Measurements from ENCODE around the gene HAPLN3. TPM values are rescaled to one million over a fixed set of nuclear protein-coding genes. Genes with fewer than 3 reads are reported as not detected.

The HAPLN3 gene
- total and polyA plus RNA-seq, 4 donors = 0.21 to 0.51 (median 0.34) TPM

DNA sequence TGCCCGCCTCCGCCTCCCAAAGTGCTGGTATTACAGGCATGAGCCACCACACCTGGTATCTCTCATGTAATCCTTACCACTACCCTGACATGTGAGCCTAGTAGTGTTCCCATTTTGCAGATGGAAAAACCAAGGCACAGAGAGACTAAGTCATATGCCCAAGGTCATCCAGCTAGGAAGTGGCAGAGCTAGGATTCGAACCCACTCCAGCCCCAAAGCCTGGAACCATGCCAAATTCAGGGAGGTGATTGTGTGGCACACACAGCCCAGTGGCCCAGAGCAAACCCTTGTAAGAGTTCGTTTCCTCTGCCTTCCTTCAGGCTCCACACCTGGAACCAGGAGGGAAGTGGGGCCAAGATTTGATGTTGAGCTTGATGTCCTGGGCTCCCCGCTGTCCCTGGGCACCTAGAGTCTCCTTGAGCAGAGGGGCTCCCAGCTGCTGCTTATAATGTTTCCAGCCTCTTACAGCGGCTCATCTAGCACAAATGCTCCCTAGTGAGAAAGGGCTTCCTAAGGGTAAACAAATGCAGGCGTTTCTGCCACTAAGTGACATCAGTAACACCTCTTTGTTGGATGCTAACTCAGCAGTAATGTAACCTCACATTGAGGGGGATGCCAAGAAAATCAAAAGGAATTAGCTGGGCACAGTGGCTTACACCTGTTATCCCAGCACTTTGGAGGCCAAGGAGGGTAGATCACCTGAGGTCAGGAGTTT lies 3.6 kb downstream of the HAPLN3 start:
- peaks cover 0 to 12% (median 2%) of the 10 kb centered on the region in 4 donors for H3K27me3 ChIP-seq (ENCODE audit: control insufficient read depth in 4 of 4, insufficient read depth in 4 of 4, low read length in 3 of 4)
- no peak overlapping the region for H3K9ac ChIP-seq (ENCODE audit: low read depth in 1 of 2, low read length in 2 of 2)
- H3K4me3 ChIP-seq (ENCODE audit: low read depth in 1 of 3, low read length in 3 of 3) = no peak overlapping the region
- 75% methylated on average over 7 of the region's 7 CpGs for WGBS
- H3K27ac ChIP-seq (ENCODE audit: low read depth in 1 of 2, low read length in 2 of 2) = no peak overlapping the region
- no peaks in the 10 kb centered on the region for H3K9me3 ChIP-seq (ENCODE audit: control insufficient read depth in 4 of 4, low read length in 3 of 4)
- DNase-seq (ENCODE audit: low spot score) = no peak
- peaks cover 0 to 16% (median 8%) of the 10 kb centered on the region in 4 donors for H3K4me1 ChIP-seq (ENCODE audit: control insufficient read depth in 4 of 4, insufficient read depth in 4 of 4, low read length in 3 of 4)
- no peaks in the 10 kb centered on the region for H3K36me3 ChIP-seq (ENCODE audit: control insufficient read depth in 4 of 4, insufficient read depth in 3 of 4, low read depth in 1 of 4, low read length in 3 of 4)
- TF ChIP-seq, protein P1, sequence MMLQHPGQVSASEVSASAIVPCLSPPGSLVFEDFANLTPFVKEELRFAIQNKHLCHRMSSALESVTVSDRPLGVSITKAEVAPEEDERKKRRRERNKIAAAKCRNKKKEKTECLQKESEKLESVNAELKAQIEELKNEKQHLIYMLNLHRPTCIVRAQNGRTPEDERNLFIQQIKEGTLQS (IDR thresholded peaks at IDR 0.05) = no peak

DNA sequence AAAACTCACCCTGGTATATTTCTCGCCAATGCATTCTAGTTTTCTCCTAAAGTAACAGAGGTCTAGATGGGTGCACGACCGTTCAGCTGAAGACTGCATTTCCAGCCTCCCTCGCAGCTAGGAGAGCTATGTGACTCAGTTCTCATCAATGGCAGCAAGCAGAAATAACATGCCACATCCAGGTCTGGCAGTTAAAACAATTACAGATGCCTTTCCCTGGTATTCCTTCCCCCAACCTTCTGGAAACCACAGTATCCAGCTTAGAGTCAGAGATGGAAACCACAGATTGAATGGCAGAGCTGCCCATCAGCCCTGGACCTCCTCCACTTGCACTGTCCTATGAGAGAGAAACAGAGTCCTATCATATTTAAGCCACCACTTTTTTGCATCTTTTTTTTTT lies 4.8 kb downstream of the HAPLN3 start:
- H3K27me3 ChIP-seq (ENCODE audit: control insufficient read depth in 4 of 4, insufficient read depth in 4 of 4, low read length in 3 of 4) = peaks cover 0 to 5% (median 1%) of the 10 kb centered on the region in 4 donors
- no peak overlapping the region for H3K9ac ChIP-seq (ENCODE audit: low read depth in 1 of 2, low read length in 2 of 2)
- H3K4me1 ChIP-seq (ENCODE audit: control insufficient read depth in 4 of 4, insufficient read depth in 4 of 4, low read length in 3 of 4) = peaks cover 0 to 14% (median 8%) of the 10 kb centered on the region in 4 donors
- no peak overlapping the region for H3K4me3 ChIP-seq (ENCODE audit: low read depth in 1 of 3, low read length in 3 of 3)
- 86% methylated on average over 4 of the region's 4 CpGs for WGBS
- no peak for DNase-seq (ENCODE audit: low spot score)
- no peaks in the 10 kb centered on the region for H3K9me3 ChIP-seq (ENCODE audit: control insufficient read depth in 4 of 4, low read length in 3 of 4)
- no peaks in the 10 kb centered on the region for H3K36me3 ChIP-seq (ENCODE audit: control insufficient read depth in 4 of 4, insufficient read depth in 3 of 4, low read depth in 1 of 4, low read length in 3 of 4)
- no peak overlapping the region for H3K27ac ChIP-seq (ENCODE audit: low read depth in 1 of 2, low read length in 2 of 2)
- TF ChIP-seq, protein P2, sequence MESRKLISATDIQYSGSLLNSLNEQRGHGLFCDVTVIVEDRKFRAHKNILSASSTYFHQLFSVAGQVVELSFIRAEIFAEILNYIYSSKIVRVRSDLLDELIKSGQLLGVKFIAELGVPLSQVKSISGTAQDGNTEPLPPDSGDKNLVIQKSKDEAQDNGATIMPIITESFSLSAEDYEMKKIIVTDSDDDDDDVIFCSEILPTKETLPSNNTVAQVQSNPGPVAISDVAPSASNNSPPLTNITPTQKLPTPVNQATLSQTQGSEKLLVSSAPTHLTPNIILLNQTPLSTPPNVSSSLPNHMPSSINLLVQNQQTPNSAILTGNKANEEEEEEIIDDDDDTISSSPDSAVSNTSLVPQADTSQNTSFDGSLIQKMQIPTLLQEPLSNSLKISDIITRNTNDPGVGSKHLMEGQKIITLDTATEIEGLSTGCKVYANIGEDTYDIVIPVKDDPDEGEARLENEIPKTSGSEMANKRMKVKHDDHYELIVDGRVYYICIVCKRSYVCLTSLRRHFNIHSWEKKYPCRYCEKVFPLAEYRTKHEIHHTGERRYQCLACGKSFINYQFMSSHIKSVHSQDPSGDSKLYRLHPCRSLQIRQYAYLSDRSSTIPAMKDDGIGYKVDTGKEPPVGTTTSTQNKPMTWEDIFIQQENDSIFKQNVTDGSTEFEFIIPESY (IDR thresholded peaks at IDR 0.05) = no peak
- TF ChIP-seq, protein P3, sequence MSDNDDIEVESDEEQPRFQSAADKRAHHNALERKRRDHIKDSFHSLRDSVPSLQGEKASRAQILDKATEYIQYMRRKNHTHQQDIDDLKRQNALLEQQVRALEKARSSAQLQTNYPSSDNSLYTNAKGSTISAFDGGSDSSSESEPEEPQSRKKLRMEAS (IDR thresholded peaks at IDR 0.05) = no peak

DNA sequence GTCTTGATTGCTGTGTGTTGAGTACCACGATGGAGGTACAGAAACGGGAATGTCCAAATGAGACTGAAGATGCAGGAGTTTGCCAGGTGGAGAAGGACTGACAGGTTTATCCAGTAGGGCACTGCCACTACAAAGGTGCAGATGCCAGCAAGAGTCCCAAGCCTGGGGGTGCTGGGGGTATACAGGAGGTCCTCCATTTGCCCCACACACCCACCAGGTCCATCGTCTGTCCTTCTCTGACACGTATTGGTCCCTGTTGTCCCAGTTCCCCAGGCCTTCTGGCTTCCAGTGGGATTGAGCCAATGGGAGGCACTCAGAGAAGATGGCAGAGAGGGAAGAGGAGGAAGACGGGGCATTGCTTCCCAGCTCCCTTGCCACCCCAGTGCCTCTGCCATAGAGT lies 6.6 kb downstream of the HAPLN3 start:
- H3K9ac ChIP-seq (ENCODE audit: low read depth in 1 of 2, low read length in 2 of 2) = no peak overlapping the region
- TF ChIP-seq, protein P2 (IDR thresholded peaks at IDR 0.05) = no peak
- TF ChIP-seq JUND (IDR thresholded peaks at IDR 0.05) = no peak
- TF ChIP-seq, protein P1 (IDR thresholded peaks at IDR 0.05) = no peak
- no peaks in the 10 kb centered on the region for H3K4me1 ChIP-seq (ENCODE audit: control insufficient read depth in 4 of 4, insufficient read depth in 4 of 4, low read length in 3 of 4)
- DNase-seq (ENCODE audit: low spot score) = no peak
- H3K36me3 ChIP-seq (ENCODE audit: control insufficient read depth in 4 of 4, insufficient read depth in 3 of 4, low read depth in 1 of 4, low read length in 3 of 4) = no peaks in the 10 kb centered on the region
- H3K27me3 ChIP-seq (ENCODE audit: control insufficient read depth in 4 of 4, insufficient read depth in 4 of 4, low read length in 3 of 4) = peaks cover 0 to 4% (median 0%) of the 10 kb centered on the region in 4 donors
- H3K9me3 ChIP-seq (ENCODE audit: control insufficient read depth in 4 of 4, low read length in 3 of 4) = no peaks in the 10 kb centered on the region
- no peak overlapping the region for H3K4me3 ChIP-seq (ENCODE audit: low read depth in 1 of 3, low read length in 3 of 3)
- WGBS = 83% methylated on average over 5 of the region's 5 CpGs
- H3K27ac ChIP-seq (ENCODE audit: low read depth in 1 of 2, low read length in 2 of 2) = no peak overlapping the region

DNA sequence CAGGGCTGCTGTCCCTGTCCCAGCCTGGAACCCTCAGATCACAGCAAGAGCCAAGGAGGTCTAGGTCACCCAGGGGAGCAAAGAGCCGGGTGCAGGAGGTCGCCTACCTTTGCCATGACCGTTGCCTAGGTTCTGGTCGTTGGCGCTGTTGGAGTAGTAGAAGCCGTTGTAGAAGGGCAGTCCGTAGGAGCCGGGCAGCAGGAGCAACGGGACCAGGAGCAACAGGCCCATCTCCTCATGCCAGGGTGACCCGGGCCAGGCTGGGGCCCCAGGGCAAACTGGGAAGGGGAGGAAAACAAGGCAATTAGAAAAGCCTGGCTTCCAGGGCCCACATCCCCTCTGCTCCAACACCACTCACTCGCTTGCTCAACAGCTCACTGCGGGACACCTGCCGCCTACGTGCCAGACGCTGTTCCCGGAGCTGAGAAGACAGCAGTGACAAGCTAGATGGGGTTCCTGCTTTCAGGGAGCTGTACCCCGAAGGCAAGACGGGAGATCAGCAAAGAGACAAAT lies 8.2 kb downstream of the HAPLN3 start:
- no peak overlapping the region for H3K9ac ChIP-seq (ENCODE audit: low read depth in 1 of 2, low read length in 2 of 2)
- no peaks in the 10 kb centered on the region for H3K4me1 ChIP-seq (ENCODE audit: control insufficient read depth in 4 of 4, insufficient read depth in 4 of 4, low read length in 3 of 4)
- DNase-seq (ENCODE audit: low spot score) = no peak
- H3K36me3 ChIP-seq (ENCODE audit: control insufficient read depth in 4 of 4, insufficient read depth in 3 of 4, low read depth in 1 of 4, low read length in 3 of 4) = no peaks in the 10 kb centered on the region
- no peak overlapping the region for H3K4me3 ChIP-seq (ENCODE audit: low read depth in 1 of 3, low read length in 3 of 3)
- H3K9me3 ChIP-seq (ENCODE audit: control insufficient read depth in 4 of 4, low read length in 3 of 4) = no peaks in the 10 kb centered on the region
- H3K27me3 ChIP-seq (ENCODE audit: control insufficient read depth in 4 of 4, insufficient read depth in 4 of 4, low read length in 3 of 4) = no peaks in the 10 kb centered on the region
- no peak overlapping the region for H3K27ac ChIP-seq (ENCODE audit: low read depth in 1 of 2, low read length in 2 of 2)
- WGBS = 89% methylated on average over 18 of the region's 18 CpGs
- TF ChIP-seq, protein P1 (IDR thresholded peaks at IDR 0.05) = no peak
- TF ChIP-seq HNF4G (IDR thresholded peaks at IDR 0.05) = no peak
- TF ChIP-seq EGR1 (IDR thresholded peaks at IDR 0.05; ENCODE audit: low read depth in 2 of 2) = no peak
- no peak for TF ChIP-seq HNF4A (conservative IDR thresholded peaks at IDR 0.05)
- TF ChIP-seq, protein P3 (IDR thresholded peaks at IDR 0.05) = no peak
- TF ChIP-seq JUND (IDR thresholded peaks at IDR 0.05) = no peak
- TF ChIP-seq RAD21 (IDR thresholded peaks at IDR 0.05) = no peak
- TF ChIP-seq FOXA1 (IDR thresholded peaks at IDR 0.05) = no peak
- TF ChIP-seq TAF1 (conservative IDR thresholded peaks at IDR 0.05) = no peak
- TF ChIP-seq YY1 (IDR thresholded peaks at IDR 0.05) = no peak
- TF ChIP-seq, protein P4, sequence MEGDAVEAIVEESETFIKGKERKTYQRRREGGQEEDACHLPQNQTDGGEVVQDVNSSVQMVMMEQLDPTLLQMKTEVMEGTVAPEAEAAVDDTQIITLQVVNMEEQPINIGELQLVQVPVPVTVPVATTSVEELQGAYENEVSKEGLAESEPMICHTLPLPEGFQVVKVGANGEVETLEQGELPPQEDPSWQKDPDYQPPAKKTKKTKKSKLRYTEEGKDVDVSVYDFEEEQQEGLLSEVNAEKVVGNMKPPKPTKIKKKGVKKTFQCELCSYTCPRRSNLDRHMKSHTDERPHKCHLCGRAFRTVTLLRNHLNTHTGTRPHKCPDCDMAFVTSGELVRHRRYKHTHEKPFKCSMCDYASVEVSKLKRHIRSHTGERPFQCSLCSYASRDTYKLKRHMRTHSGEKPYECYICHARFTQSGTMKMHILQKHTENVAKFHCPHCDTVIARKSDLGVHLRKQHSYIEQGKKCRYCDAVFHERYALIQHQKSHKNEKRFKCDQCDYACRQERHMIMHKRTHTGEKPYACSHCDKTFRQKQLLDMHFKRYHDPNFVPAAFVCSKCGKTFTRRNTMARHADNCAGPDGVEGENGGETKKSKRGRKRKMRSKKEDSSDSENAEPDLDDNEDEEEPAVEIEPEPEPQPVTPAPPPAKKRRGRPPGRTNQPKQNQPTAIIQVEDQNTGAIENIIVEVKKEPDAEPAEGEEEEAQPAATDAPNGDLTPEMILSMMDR (IDR thresholded peaks at IDR 0.05; ENCODE audit: low read depth, low read length, missing input control) = no peak
- TF ChIP-seq NR2F2 (IDR thresholded peaks at IDR 0.05) = no peak

Measured in liver (tissue), 9 donors.